ENCODE measurements around the gene MTCL1. TPM values are rescaled to one million over a fixed set of nuclear protein-coding genes. Genes with fewer than 3 reads are reported as not detected.

The MTCL1 gene
- total RNA-seq, 1 experiment from 2014 or later, result 50.1 TPM

- BruUV-seq (replicated peaks), result no TSS peak
- no peak for ATAC-seq
- ChIA-PET POLR2A (no interaction called here), CTCF (no interaction called here)
- DNase-seq (ENCODE audit: low read depth, low spot score), result no peak
- in situ Hi-C loops (cut with HindIII; ENCODE audit: low pct_unique_long_range_greater_than_20kb, low sequenced_read_pairs) (no loop called here), intact Hi-C loops (cut with micrococcal nuclease; ENCODE audit: unreplicated experiment) (no loop called here)
- no peaks in the 10 kb centered on the region for H3K27me3 ChIP-seq (ENCODE audit: control insufficient read depth, insufficient read depth, low read length)
- TF ChIP-seq POLR2AphosphoS5 (IDR thresholded peaks at IDR 0.05; ENCODE audit: low read depth, low read length) (no peak), SIN3A (IDR thresholded peaks at IDR 0.05; ENCODE audit: borderline replicate concordance, insufficient read depth, low read depth, low read length) (no peak), CTCF (IDR thresholded peaks at IDR 0.05) (no peak), REST (IDR thresholded peaks at IDR 0.05; ENCODE audit: insufficient read depth in 1 of 2, low read depth in 2 of 2, low read length in 1 of 2) (no peak), TCF7L2 (IDR thresholded peaks at IDR 0.05; ENCODE audit: low read depth, low read length) (no peak)
- no peak overlapping the region for H3K4me3 ChIP-seq (ENCODE audit: low read depth in 2 of 2, low read length in 2 of 2)
- no peaks in the 10 kb centered on the region; the same call in 1 of the 2 replicates for H3K9me3 ChIP-seq (ENCODE audit: control insufficient read depth, insufficient read depth, low read depth, low read length)
- H3K36me3 ChIP-seq (ENCODE audit: control insufficient read depth, insufficient read depth, low read length), result no peaks in the 10 kb centered on the region
- H3K27ac ChIP-seq (ENCODE audit: low read length), result no peak overlapping the region
- H3K4me1 ChIP-seq (ENCODE audit: control insufficient read depth, insufficient read depth, low read length), result peaks cover under 1% of the 10 kb centered on the region; the same call in 1 of the 2 replicates
These were observed 37.0 kb upstream of the MTCL1 start for GRCh38 chr18:8668381-8668780.

- in situ Hi-C loops (cut with HindIII; ENCODE audit: low pct_unique_long_range_greater_than_20kb, low sequenced_read_pairs) (no loop called here), intact Hi-C loops (cut with micrococcal nuclease; ENCODE audit: unreplicated experiment) (no loop called here)
- ATAC-seq (no peak), DNase-seq (ENCODE audit: low read depth, low spot score) (no peak)
- Histone ChIP-seq H3K36me3 (ENCODE audit: control insufficient read depth, insufficient read depth, low read length) (no peaks in the 10 kb centered on the region), H3K4me3 (ENCODE audit: low read depth in 2 of 2, low read length in 2 of 2) (no peak overlapping the region), H3K27ac (ENCODE audit: low read length) (no peak overlapping the region), H3K27me3 (ENCODE audit: control insufficient read depth, insufficient read depth, low read length) (no peaks in the 10 kb centered on the region), H3K9me3 (ENCODE audit: control insufficient read depth, insufficient read depth, low read depth, low read length) (no peaks in the 10 kb centered on the region; the same call in 1 of the 2 replicates), H3K4me1 (ENCODE audit: control insufficient read depth, insufficient read depth, low read length) (peaks cover 5% of the 10 kb centered on the region; the same call in 1 of the 2 replicates)
- POLR2A ChIA-PET, result no interaction called here
- BruUV-seq (replicated peaks), result no TSS peak
- TF ChIP-seq SIN3A (IDR thresholded peaks at IDR 0.05; ENCODE audit: borderline replicate concordance, insufficient read depth, low read depth, low read length) (no peak), POLR2AphosphoS5 (IDR thresholded peaks at IDR 0.05; ENCODE audit: low read depth, low read length) (no peak), REST (IDR thresholded peaks at IDR 0.05; ENCODE audit: insufficient read depth in 1 of 2, low read depth in 2 of 2, low read length in 1 of 2) (no peak), CTCF (IDR thresholded peaks at IDR 0.05) (no peak), TCF7L2 (IDR thresholded peaks at IDR 0.05; ENCODE audit: low read depth, low read length) (no peak)
- CTCF ChIA-PET, result no interaction called here
These were observed 35.8 kb upstream of the MTCL1 start for GRCh38 chr18:8669571-8669970.
